ENCODE data around the gene SP5. TPM values are rescaled to one million over a fixed set of nuclear protein-coding genes. Genes with fewer than 3 reads are reported as not detected.
A peak's percentile ranks its signal among the peaks of the same experiment; 100 is the strongest.

The SP5 gene
- total RNA-seq, 3 donors from 2014 or later: 1.5 to 7.9 (median 5.8) TPM

DNA sequence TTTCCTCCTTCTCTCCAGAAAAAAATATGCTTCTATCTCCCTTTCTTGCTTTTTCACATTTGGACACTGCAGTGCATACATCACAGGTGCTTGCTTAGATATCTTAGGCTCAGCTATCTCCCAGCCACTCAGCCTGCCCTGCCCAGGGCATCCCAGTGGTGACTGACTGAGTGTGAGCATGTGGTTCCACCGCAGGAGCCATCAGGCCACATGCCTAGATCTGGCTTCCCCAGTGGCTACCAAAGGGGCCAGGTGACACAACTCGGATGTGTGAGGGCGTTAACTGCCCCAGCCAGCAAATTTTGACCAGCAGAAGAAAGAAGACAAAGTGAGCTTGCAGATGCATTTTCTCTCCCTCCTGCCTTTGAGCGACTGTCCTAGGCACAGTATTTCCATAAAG is 25.5 kb downstream of the SP5 start:
- DNase-seq (ENCODE audit: low spot score in 2 of 2): no peak
- H3K36me3 ChIP-seq: no peaks in the 10 kb centered on the region
- no peaks in the 10 kb centered on the region for H3K27me3 ChIP-seq
- H3K4me3 ChIP-seq: no peak overlapping the region
- no peaks in the 10 kb centered on the region for H3K9me3 ChIP-seq
- H3K4me1 ChIP-seq: no peaks in the 10 kb centered on the region
- intact Hi-C loops (cut with DNase I; ENCODE audit: low total_unique reads): no loop called here
- H3K27ac ChIP-seq: no peak overlapping the region
- no peak for TF ChIP-seq POLR2A (IDR thresholded peaks at IDR 0.05)
- TF ChIP-seq POLR2AphosphoS5 (IDR thresholded peaks at IDR 0.05): no peak
- TF ChIP-seq, protein P1, sequence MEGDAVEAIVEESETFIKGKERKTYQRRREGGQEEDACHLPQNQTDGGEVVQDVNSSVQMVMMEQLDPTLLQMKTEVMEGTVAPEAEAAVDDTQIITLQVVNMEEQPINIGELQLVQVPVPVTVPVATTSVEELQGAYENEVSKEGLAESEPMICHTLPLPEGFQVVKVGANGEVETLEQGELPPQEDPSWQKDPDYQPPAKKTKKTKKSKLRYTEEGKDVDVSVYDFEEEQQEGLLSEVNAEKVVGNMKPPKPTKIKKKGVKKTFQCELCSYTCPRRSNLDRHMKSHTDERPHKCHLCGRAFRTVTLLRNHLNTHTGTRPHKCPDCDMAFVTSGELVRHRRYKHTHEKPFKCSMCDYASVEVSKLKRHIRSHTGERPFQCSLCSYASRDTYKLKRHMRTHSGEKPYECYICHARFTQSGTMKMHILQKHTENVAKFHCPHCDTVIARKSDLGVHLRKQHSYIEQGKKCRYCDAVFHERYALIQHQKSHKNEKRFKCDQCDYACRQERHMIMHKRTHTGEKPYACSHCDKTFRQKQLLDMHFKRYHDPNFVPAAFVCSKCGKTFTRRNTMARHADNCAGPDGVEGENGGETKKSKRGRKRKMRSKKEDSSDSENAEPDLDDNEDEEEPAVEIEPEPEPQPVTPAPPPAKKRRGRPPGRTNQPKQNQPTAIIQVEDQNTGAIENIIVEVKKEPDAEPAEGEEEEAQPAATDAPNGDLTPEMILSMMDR (IDR thresholded peaks at IDR 0.05): no peak

DNA sequence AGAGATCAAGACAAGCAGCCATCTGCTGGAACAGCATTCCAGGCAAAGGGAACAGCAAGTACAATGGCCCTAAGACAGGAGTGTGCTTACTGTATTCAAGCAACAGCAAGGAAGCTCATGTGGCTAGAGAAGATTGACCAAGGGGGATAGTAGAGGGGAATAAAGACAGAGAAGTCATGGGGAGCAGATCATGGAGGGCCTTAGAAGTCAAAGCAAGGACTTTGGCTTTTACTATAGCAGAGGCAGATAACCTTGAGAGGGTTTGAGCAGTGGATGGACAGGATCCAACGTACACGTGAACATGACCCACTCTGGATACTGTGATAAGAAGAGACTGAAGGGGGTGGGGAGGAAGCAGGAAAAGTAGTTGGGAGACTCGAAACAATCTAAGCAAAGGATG is 26.9 kb downstream of the SP5 start:
- Histone ChIP-seq H3K9me3 (no peaks in the 10 kb centered on the region), H3K36me3 (no peaks in the 10 kb centered on the region), H3K27ac (no peak overlapping the region), H3K27me3 (no peaks in the 10 kb centered on the region), H3K4me1 (no peaks in the 10 kb centered on the region), H3K4me3 (no peak overlapping the region)
- TF ChIP-seq POLR2AphosphoS5 (IDR thresholded peaks at IDR 0.05) (no peak), POLR2A (IDR thresholded peaks at IDR 0.05) (no peak)
- TF ChIP-seq, protein P1 (IDR thresholded peaks at IDR 0.05): no peak
- DNase-seq (ENCODE audit: low spot score in 2 of 2): no peak
- intact Hi-C loops (cut with DNase I; ENCODE audit: low total_unique reads): no loop called here

DNA sequence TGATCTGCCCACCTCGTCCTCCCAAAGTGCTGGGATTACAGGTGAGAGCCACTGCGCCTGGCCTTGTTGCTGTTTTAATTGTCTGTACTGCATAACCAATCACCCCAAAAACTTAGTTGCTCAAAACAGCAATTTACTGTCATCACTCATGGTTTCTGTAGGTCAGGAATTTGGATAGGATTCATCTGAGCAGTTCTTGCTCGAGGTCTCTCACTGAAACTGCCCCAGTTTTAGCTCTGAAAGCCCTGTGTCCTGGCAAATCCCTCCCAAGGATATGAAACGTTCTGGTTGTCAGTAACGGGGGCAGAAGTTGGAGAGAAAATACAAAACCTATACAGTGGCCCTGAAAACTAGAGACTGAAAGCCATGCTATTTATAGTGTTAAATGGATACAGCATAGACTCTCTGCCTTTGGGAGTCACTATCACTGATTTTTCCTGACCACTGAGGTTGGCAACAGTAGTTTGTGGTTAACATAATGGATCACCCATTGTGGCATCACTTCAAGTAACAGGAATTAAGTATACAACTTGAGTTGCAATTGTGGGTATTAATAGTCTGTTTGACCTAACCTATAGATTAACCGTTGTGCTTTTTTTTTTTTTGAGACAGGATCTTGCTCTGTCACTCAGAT is 27.9 kb downstream of the SP5 start:
- Histone ChIP-seq H3K9me3 (no peaks in the 10 kb centered on the region), H3K4me3 (no peak overlapping the region), H3K4me1 (no peaks in the 10 kb centered on the region)

DNA sequence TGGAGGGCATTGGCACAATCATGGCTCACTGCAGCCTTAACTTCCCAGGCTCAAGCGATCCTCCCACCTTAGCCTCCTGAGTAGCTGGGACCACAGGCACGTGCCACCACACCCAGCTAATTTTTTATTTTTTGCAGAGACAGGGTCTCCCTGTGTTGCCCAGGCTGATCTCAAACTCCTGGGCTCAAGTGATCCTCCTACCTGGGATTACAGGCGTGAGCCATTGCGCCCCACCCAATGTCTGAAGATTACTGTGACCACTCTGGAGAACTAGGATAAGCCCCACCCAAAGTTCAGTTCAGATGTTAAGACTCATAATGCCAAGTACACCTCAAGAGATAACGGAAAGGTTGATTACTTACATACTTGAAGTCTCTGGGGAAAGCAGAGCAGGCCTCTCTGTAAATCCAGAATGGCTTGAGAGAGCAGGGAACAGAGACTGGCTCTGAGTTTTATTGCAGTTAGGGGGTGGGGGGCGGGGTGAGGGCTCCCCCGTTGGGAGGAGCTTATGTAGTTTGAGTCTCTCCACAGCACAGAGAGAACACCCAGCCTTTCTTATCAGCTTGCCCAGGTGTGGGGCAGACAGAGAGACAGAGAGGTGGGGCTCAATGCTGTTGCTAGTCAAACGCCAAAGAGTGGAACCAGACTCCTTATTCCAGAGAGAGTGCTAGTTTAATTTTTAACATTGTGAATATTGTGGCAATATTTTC is 28.5 kb downstream of the SP5 start:
- intact Hi-C loops (cut with DNase I; ENCODE audit: low total_unique reads): no loop called here
- TF ChIP-seq POLR2AphosphoS5 (IDR thresholded peaks at IDR 0.05) (no peak), POLR2A (IDR thresholded peaks at IDR 0.05) (no peak)
- TF ChIP-seq, protein P1 (IDR thresholded peaks at IDR 0.05): no peak
- H3K9me3 ChIP-seq: no peaks in the 10 kb centered on the region
- H3K4me3 ChIP-seq: no peak overlapping the region
- H3K27ac ChIP-seq: no peak overlapping the region
- H3K27me3 ChIP-seq: no peaks in the 10 kb centered on the region
- no peaks in the 10 kb centered on the region for H3K36me3 ChIP-seq
- no peak for DNase-seq (ENCODE audit: low spot score in 2 of 2)
- H3K4me1 ChIP-seq: no peaks in the 10 kb centered on the region

More for the DNA sequence above, 27.9 kb downstream of the SP5 start:
- no peak for TF ChIP-seq POLR2A (IDR thresholded peaks at IDR 0.05)
- no peak for TF ChIP-seq POLR2AphosphoS5 (IDR thresholded peaks at IDR 0.05)
- TF ChIP-seq, protein P1 (IDR thresholded peaks at IDR 0.05): no peak
- H3K27ac ChIP-seq: no peak overlapping the region
- DNase-seq (ENCODE audit: low spot score in 2 of 2): no peak
- no peaks in the 10 kb centered on the region for H3K36me3 ChIP-seq
- H3K27me3 ChIP-seq: no peaks in the 10 kb centered on the region
- intact Hi-C loops (cut with DNase I; ENCODE audit: low total_unique reads): no loop called here

DNA sequence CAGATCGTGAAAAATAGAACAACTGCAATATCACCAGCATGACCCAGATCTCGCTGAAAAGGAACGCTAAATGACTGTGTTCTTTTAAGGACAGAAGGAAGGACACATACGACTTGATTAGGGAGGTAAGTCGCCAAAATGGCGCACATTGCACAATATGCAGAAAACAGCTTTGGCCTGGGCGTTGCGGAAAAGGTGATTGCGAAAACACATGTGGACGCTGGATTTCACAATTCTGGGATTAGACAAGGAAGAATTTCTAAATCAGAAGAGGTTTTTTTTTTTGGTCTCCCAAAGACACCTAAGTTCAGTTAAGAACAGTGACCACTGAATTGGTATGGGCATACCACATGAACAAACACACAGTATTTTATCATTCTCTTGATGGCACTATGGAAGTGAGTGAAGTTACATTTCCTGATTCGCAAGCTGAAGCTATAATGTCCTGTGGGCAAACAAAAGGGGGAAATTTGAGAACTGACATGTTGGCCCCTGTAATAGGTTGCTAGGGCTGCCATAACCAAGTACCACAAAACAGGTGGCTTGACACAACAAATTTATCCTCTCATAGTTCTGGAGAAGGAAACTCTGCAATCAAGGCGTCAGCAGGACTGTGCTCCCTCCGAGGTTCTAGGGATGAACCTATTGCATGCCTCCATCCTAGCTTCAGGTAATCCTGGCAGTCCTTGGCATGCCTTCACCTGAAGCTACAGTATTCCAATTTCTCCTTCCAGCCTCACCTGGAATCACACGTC is 29.3 kb downstream of the SP5 start:
- intact Hi-C loops (cut with DNase I; ENCODE audit: low total_unique reads): no loop called here
- DNase-seq (ENCODE audit: low spot score in 2 of 2): no peak
- TF ChIP-seq POLR2A (IDR thresholded peaks at IDR 0.05): no peak
- TF ChIP-seq, protein P1 (IDR thresholded peaks at IDR 0.05): no peak
- TF ChIP-seq POLR2AphosphoS5 (IDR thresholded peaks at IDR 0.05): peak in 1 of 3 donors; percentile 80
- Histone ChIP-seq H3K36me3 (no peaks in the 10 kb centered on the region), H3K4me1 (no peaks in the 10 kb centered on the region), H3K27ac (no peak overlapping the region), H3K4me3 (no peak overlapping the region), H3K27me3 (no peaks in the 10 kb centered on the region), H3K9me3 (no peaks in the 10 kb centered on the region)

All from breast epithelium (tissue), 4 donors.